HCT116 (cell line): Measurements from ENCODE around the gene MBD3L2. TPM values are rescaled to one million over a fixed set of nuclear protein-coding genes. Genes with fewer than 3 reads are reported as not detected.

ENCODE experiments used
- ATAC-seq: fragments of 200-7000 bp; cut with Tn5 transposase; 2 replicates; pipeline ENCODE4 v1.9.1; 2020; ENCODE audit warnings: mild to moderate bottlenecking, moderate library complexity
- BruUV-seq: library from RNA; stranded (reverse); fragments of 400-500 nt; replicated peaks from 2 replicates; lab custom pipeline; 2021; lab: Mats Ljungman, UMichigan
- CTCF ChIA-PET: fragments of 300-600 bp; sonication (Branson Sonifier 250); formaldehyde crosslinking; loops from one replicate; lab custom pipeline; 2021; ENCODE audit warnings: antibody characterized with exemption; lab: Charles Lee
- POLR2A ChIA-PET: fragments of 300-600, 350-600 bp; sonication (Branson Sonifier 250); formaldehyde crosslinking; loops from one replicate; lab custom pipeline; 2021; ENCODE audit warnings: antibody characterized with exemption; lab: Charles Lee
- RAD21 ChIA-PET, 2 experiments: fragments of 300-600 bp; sonication (Branson Sonifier 250); formaldehyde crosslinking; loops; one replicate each; lab custom pipeline; 2023; ENCODE audit warnings: low total read pairs in 2 of 2; ENCODE audit not compliant: uncharacterized antibody in 2 of 2, unreplicated experiment in 2 of 2, low non-redundant PET in 1 of 2; lab: Charles Lee
- DNase-seq: peaks from one replicate; pipeline ENCODE4 v3.0.0-alpha.2; 2010; ENCODE audit warnings: low read depth, low spot score
- H2AFZ ChIP-seq: fragments of 200-600 bp; shearing (Covaris generic), sonication (generic); 2 replicates; pipeline ENCODE4 v1.6.1; 2017; ENCODE audit warnings: low read depth, mixed run types, mixed read lengths, antibody characterized with exemption, low read length; ENCODE audit not compliant: poor library complexity, severe bottlenecking
- H3K27ac ChIP-seq: 2 replicates; pipeline ENCODE4 v1.5.1; 2012; ENCODE audit warnings: low read depth, low read length
- H3K27me3 ChIP-seq: fragments of 200-600 bp; sonication (generic); 2 replicates; pipeline ENCODE4 v1.6.1; 2016; ENCODE audit warnings: mixed run types, low read length, mixed read lengths; ENCODE audit not compliant: insufficient read depth
- H3K36me3 ChIP-seq, 2 experiments: fragments of 200-500 bp in 1 of 2; fragments of 200-600 bp in 1 of 2; sonication (Bioruptor generic) in 1 of 2; sonication (generic) in 1 of 2; 2 replicates each; pipeline versions ENCODE4 v1.5.1 to v1.6.1; 2014 to 2016; ENCODE audit warnings: low read length in 2 of 2, inconsistent platforms in 1 of 2, mixed read lengths in 1 of 2, mixed run types in 1 of 2; ENCODE audit not compliant: insufficient read depth in 2 of 2, control insufficient read depth in 1 of 2
- H3K4me1 ChIP-seq, 2 experiments: fragments of 200-600 bp in 1 of 2; sonication (generic) in 1 of 2; 2 replicates each; pipeline versions ENCODE4 v1.5.1 to v1.6.1; 2012 to 2017; ENCODE audit warnings: low read length in 2 of 2, inconsistent platforms in 1 of 2, mild to moderate bottlenecking in 1 of 2, mixed read lengths in 1 of 2, mixed run types in 1 of 2, moderate library complexity in 1 of 2; ENCODE audit not compliant: insufficient read depth in 2 of 2, control insufficient read depth in 1 of 2
- H3K4me2 ChIP-seq: fragments of 200-600 bp; sonication (generic); 2 replicates; pipeline ENCODE4 v1.6.1; 2017; ENCODE audit warnings: mixed run types, low read length, mixed read lengths
- H3K4me3 ChIP-seq, 2 experiments: fragments of 200-600 bp in 1 of 2; sonication (generic) in 1 of 2; replicated peaks in 1 of 2; 2 replicates each; pipeline ENCODE4 v1.5.1; 2011 to 2016; ENCODE audit warnings: low read length in 2 of 2, control low read depth in 1 of 2, low read depth in 1 of 2, mild to moderate bottlenecking in 1 of 2, mixed read lengths in 1 of 2, mixed run types in 1 of 2
- H3K79me2 ChIP-seq: fragments of 200-600 bp; sonication (generic); 2 replicates; pipeline ENCODE4 v1.6.1; 2017; ENCODE audit warnings: mild to moderate bottlenecking, mixed run types, low read length, moderate library complexity, mixed read lengths; ENCODE audit not compliant: insufficient read depth
- H3K9ac ChIP-seq: fragments of 200-600 bp; sonication (generic); 2 replicates; pipeline ENCODE4 v1.6.1; 2016; ENCODE audit warnings: low read length, mixed read lengths
- H3K9me2 ChIP-seq: fragments of 200-600 bp; sonication (generic), shearing (Covaris generic); 2 replicates; pipeline ENCODE4 v1.6.1; 2017; ENCODE audit warnings: mixed run types, mild to moderate bottlenecking, moderate library complexity; ENCODE audit not compliant: insufficient read depth
- H3K9me3 ChIP-seq, 2 experiments: fragments of 200-500 bp in 1 of 2; fragments of 200-600 bp in 1 of 2; sonication (Bioruptor generic) in 1 of 2; sonication (generic) in 1 of 2; 2 replicates each; pipeline ENCODE4 v1.6.1; 2014 to 2017; ENCODE audit warnings: low read length in 2 of 2, mixed read lengths in 2 of 2, inconsistent platforms in 1 of 2, low read depth in 1 of 2, mild to moderate bottlenecking in 1 of 2, mixed run types in 1 of 2, moderate library complexity in 1 of 2; ENCODE audit not compliant: control insufficient read depth in 1 of 2, insufficient read depth in 1 of 2
- H4K20me1 ChIP-seq: fragments of 200-600 bp; sonication (generic), shearing (Covaris generic); 2 replicates; pipeline ENCODE4 v1.6.1; 2017; ENCODE audit warnings: mixed run types, mild to moderate bottlenecking, moderate library complexity; ENCODE audit not compliant: insufficient read depth
- CBX3 ChIP-seq: IDR thresholded peaks from 2 replicates; pipeline ENCODE4 v1.6.1; 2012; ENCODE audit warnings: low read depth
- CEBPB ChIP-seq: IDR thresholded peaks from 2 replicates; pipeline ENCODE4 v1.6.1; 2012; ENCODE audit warnings: low read depth
- ELF1 ChIP-seq: IDR thresholded peaks from 2 replicates; pipeline ENCODE4 v1.6.1; 2012; ENCODE audit warnings: low read depth, borderline replicate concordance
- EZH2 ChIP-seq: fragments of 200-600 bp; sonication (generic); IDR thresholded peaks from 2 replicates; pipeline ENCODE4 v1.6.1; 2017; ENCODE audit warnings: antibody characterized with exemption, mixed run types
- YY1 ChIP-seq: IDR thresholded peaks from 2 replicates; pipeline ENCODE4 v1.6.1; 2011; ENCODE audit warnings: low read length, low read depth, moderate library complexity, mild to moderate bottlenecking; ENCODE audit not compliant: insufficient replicate concordance; ENCODE audit errors: extremely low read depth
- ZNF274 ChIP-seq: fragments of 200-500 bp; sonication (Bioruptor generic); IDR thresholded peaks from 2 replicates; pipeline ENCODE4 v1.6.1; 2014; ENCODE audit warnings: mild to moderate bottlenecking, low read depth, low read length, inconsistent platforms
- intact Hi-C: fragments of 100-400 bp; cut with micrococcal nuclease; formaldehyde crosslinking; loops from 2 replicates; pipeline ENCODE4 v1.10.0; 2022
- total RNA-seq: library from RNA; stranded (reverse); gene quantifications from one replicate; pipeline ENCODE4 v1.2.1, GENCODE V29; 2021; ENCODE audit not compliant: unreplicated experiment
- TF ChIP-seq, protein P1 (sequence below): IDR thresholded peaks from 2 replicates; pipeline ENCODE4 v1.6.1; 2011; ENCODE audit warnings: mild to moderate bottlenecking, low read length, moderate library complexity; ENCODE audit not compliant: insufficient replicate concordance; ENCODE audit errors: extremely low read depth

The MBD3L2 gene
- total RNA-seq, 1 experiment from 2014 or later = not detected

DNA sequence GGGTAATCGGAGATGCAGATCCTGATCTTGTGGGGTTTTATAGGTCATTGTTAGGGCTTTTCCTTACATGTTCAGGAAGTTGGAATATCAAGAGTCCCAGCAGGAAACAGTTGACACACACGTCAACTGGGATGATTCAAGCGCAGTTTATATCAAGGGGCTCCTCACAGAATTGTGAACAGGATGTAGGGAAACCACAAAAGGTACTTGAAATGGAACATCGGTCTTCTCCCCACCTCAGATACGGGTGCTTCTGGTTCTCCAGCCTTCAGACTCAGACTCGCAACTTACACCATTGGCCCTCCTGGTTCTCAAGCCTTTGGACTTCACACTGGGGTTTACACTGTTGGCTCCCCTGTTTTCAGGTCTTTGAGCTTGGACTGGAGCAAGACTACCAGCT lies 39.9 kb downstream of the MBD3L2 start:
- intact Hi-C loops = no loop called here
- ChIA-PET CTCF (no interaction called here), RAD21 (no interaction called here), POLR2A (no interaction called here)
- H3K4me1 ChIP-seq = no peaks in the 10 kb centered on the region
- peaks cover 1 to 7% of the 10 kb centered on the region in 2 experiments for H3K36me3 ChIP-seq
- H3K4me2 ChIP-seq = no peak overlapping the region
- no peak overlapping the region for H3K27ac ChIP-seq
- no peak overlapping the region for H3K4me3 ChIP-seq
- H3K79me2 ChIP-seq = no peaks in the 10 kb centered on the region
- H3K9ac ChIP-seq = no peak overlapping the region
- H3K27me3 ChIP-seq = no peaks in the 10 kb centered on the region
- H3K9me2 ChIP-seq = no peaks in the 10 kb centered on the region
- no peak for DNase-seq
- H3K9me3 ChIP-seq = peaks cover 14 to 32% of the 10 kb centered on the region in 2 experiments
- TF ChIP-seq YY1 (no peak), EZH2 (no peak), CBX3 (no peak), ELF1 (no peak), ZNF274 (no peak), CEBPB (no peak)
- TF ChIP-seq, protein P1, sequence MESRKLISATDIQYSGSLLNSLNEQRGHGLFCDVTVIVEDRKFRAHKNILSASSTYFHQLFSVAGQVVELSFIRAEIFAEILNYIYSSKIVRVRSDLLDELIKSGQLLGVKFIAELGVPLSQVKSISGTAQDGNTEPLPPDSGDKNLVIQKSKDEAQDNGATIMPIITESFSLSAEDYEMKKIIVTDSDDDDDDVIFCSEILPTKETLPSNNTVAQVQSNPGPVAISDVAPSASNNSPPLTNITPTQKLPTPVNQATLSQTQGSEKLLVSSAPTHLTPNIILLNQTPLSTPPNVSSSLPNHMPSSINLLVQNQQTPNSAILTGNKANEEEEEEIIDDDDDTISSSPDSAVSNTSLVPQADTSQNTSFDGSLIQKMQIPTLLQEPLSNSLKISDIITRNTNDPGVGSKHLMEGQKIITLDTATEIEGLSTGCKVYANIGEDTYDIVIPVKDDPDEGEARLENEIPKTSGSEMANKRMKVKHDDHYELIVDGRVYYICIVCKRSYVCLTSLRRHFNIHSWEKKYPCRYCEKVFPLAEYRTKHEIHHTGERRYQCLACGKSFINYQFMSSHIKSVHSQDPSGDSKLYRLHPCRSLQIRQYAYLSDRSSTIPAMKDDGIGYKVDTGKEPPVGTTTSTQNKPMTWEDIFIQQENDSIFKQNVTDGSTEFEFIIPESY = no peak
- TF ChIP-seq, all 23 proteins: peak for 0
- H2AFZ ChIP-seq = no peak overlapping the region
- no peak for ATAC-seq
- no TSS peak for BruUV-seq
- H4K20me1 ChIP-seq = no peaks in the 10 kb centered on the region
